ENCODE data around the gene SORL1. TPM values are rescaled to one million over a fixed set of nuclear protein-coding genes. Genes with fewer than 3 reads are reported as not detected.

The SORL1 gene
- polyA plus RNA-seq, 1 donor from 2014 or later, result 6.5 TPM

DNA sequence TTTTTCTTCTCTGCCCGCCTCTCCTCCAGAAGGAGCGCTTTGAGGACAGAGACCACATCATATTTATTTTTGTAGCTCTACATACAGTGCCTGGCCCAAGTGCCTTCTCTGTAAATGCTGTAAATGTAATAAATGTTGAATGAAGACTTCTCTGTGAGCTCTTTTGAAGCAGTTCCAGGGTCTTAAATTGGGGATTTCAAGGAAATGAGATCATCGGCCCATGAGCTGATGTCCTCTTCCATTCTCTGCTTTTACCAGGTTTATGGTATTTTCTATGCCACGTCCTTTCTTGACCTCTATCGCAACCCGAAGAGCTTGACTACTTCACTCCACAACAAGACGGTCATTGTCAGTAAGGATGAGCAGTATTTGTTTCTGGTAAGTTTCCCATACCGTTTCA, 166.4 kb downstream of the SORL1 start:
- Histone ChIP-seq H3K9me2 (ENCODE audit: insufficient read depth, low read length) (no peaks in the 10 kb centered on the region), H3K27ac (ENCODE audit: low read length) (no peak overlapping the region), H2AFZ (ENCODE audit: low read depth, low read length) (no peak overlapping the region), H3K9me3 (ENCODE audit: low read length) (no peaks in the 10 kb centered on the region), H3K4me3 (ENCODE audit: low read length) (no peak overlapping the region), H4K20me1 (ENCODE audit: insufficient read depth) (no peaks in the 10 kb centered on the region), H3K79me2 (replicated peaks; ENCODE audit: insufficient read depth, low read length) (no peaks in the 10 kb centered on the region), H3F3A (ENCODE audit: insufficient read depth, low read length, poor library complexity, severe bottlenecking) (no peaks in the 10 kb centered on the region), H3K27me3 (ENCODE audit: insufficient read depth, low read depth, low read length) (no peaks in the 10 kb centered on the region), H3K36me3 (ENCODE audit: insufficient read depth, low read length) (no peaks in the 10 kb centered on the region), H3K4me2 (ENCODE audit: low read length) (no peak overlapping the region), H3K9ac (ENCODE audit: low read length) (no peak overlapping the region)
- TF ChIP-seq SMC3 (conservative IDR thresholded peaks at IDR 0.05; ENCODE audit: poor library complexity) (no peak), EZH2 (IDR thresholded peaks at IDR 0.05; ENCODE audit: borderline replicate concordance, insufficient read depth, low read length, poor library complexity, severe bottlenecking) (no peak), RAD21 (conservative IDR thresholded peaks at IDR 0.05) (no peak), EP300 (conservative IDR thresholded peaks at IDR 0.05; ENCODE audit: poor library complexity, severe bottlenecking) (no peak)

DNA sequence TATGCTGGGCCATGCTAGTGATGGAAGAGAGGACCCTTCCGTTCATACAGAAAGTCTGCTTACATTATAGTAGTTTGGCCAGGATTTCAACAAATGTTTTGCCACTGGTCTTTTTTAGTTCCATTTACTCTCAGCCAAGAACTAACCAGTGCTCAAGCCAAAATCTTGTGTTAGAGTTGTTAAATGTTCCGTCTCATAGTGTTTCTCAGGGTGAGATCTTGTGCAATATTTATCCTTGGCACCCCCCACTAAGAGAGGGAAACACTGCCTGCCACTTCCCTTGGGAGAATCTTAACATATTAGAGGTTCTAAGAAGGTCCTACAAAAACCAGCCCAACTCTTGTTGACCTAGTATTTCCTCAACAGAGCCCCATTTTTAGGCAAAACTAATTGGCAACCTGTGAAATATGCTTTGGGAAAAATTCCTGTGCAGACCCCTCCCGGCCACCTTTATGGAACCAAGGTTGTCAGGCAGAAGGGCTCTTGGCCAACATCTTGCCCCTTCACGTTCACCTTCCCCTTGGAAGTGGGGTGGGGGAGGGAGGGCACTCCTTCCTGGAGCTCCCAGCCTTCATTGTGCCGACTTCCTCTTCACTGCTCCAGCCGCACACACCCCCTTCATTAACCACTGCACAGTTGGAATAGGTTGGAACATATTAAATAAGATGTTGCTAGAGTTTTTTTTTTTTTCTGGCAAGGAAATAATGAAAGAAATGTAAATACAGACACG, 173.8 kb downstream of the SORL1 start:
- no peak overlapping the region for H3K4me2 ChIP-seq (ENCODE audit: low read length)
- no peaks in the 10 kb centered on the region for H3F3A ChIP-seq (ENCODE audit: insufficient read depth, low read length, poor library complexity, severe bottlenecking)
- no peak overlapping the region for H3K4me3 ChIP-seq (ENCODE audit: low read length)
- no peaks in the 10 kb centered on the region for H3K27me3 ChIP-seq (ENCODE audit: insufficient read depth, low read depth, low read length)
- H4K20me1 ChIP-seq (ENCODE audit: insufficient read depth), result no peaks in the 10 kb centered on the region
- no peaks in the 10 kb centered on the region for H3K9me3 ChIP-seq (ENCODE audit: low read length)
- TF ChIP-seq RAD21 (conservative IDR thresholded peaks at IDR 0.05), result no peak
- no peak for TF ChIP-seq EP300 (conservative IDR thresholded peaks at IDR 0.05; ENCODE audit: poor library complexity, severe bottlenecking)
- TF ChIP-seq TAF1 (IDR thresholded peaks at IDR 0.05; ENCODE audit: low read depth), result no peak
- TF ChIP-seq, protein P1, sequence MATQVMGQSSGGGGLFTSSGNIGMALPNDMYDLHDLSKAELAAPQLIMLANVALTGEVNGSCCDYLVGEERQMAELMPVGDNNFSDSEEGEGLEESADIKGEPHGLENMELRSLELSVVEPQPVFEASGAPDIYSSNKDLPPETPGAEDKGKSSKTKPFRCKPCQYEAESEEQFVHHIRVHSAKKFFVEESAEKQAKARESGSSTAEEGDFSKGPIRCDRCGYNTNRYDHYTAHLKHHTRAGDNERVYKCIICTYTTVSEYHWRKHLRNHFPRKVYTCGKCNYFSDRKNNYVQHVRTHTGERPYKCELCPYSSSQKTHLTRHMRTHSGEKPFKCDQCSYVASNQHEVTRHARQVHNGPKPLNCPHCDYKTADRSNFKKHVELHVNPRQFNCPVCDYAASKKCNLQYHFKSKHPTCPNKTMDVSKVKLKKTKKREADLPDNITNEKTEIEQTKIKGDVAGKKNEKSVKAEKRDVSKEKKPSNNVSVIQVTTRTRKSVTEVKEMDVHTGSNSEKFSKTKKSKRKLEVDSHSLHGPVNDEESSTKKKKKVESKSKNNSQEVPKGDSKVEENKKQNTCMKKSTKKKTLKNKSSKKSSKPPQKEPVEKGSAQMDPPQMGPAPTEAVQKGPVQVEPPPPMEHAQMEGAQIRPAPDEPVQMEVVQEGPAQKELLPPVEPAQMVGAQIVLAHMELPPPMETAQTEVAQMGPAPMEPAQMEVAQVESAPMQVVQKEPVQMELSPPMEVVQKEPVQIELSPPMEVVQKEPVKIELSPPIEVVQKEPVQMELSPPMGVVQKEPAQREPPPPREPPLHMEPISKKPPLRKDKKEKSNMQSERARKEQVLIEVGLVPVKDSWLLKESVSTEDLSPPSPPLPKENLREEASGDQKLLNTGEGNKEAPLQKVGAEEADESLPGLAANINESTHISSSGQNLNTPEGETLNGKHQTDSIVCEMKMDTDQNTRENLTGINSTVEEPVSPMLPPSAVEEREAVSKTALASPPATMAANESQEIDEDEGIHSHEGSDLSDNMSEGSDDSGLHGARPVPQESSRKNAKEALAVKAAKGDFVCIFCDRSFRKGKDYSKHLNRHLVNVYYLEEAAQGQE (IDR thresholded peaks at IDR 0.05; ENCODE audit: borderline replicate concordance), result no peak
- no peaks in the 10 kb centered on the region for H3K9me2 ChIP-seq (ENCODE audit: insufficient read depth, low read length)
- H3K9ac ChIP-seq (ENCODE audit: low read length), result no peak overlapping the region
- H2AFZ ChIP-seq (ENCODE audit: low read depth, low read length), result no peak overlapping the region
- no peaks in the 10 kb centered on the region for H3K79me2 ChIP-seq (replicated peaks; ENCODE audit: insufficient read depth, low read length)
- H3K36me3 ChIP-seq (ENCODE audit: insufficient read depth, low read length), result no peaks in the 10 kb centered on the region
- no peak overlapping the region for H3K27ac ChIP-seq (ENCODE audit: low read length)

DNA sequence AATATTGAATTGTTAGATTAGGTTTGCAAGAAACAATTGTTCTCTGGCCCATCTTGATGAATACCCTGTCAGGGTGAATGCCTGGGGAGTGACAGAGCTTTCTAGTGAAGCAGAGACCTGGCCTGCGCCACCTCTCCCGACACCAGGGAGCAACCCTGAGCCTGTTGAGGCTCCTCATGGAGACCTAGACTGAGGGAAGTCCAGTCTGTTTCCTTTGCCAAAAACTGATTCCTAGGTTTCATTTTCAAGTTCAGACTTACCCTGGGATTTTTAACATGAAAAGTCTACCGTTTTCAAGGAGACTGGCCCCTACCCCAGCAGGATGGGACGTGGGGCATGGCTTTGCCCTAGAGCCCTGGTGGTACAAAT, 174.4 kb downstream of the SORL1 start:
- TF ChIP-seq POLR2AphosphoS5 (IDR thresholded peaks at IDR 0.05) (no peak), SMC3 (conservative IDR thresholded peaks at IDR 0.05; ENCODE audit: poor library complexity) (no peak), RAD21 (conservative IDR thresholded peaks at IDR 0.05) (no peak), MXI1 (conservative IDR thresholded peaks at IDR 0.05; ENCODE audit: poor library complexity, severe bottlenecking) (no peak)
- TF ChIP-seq, protein P2, sequence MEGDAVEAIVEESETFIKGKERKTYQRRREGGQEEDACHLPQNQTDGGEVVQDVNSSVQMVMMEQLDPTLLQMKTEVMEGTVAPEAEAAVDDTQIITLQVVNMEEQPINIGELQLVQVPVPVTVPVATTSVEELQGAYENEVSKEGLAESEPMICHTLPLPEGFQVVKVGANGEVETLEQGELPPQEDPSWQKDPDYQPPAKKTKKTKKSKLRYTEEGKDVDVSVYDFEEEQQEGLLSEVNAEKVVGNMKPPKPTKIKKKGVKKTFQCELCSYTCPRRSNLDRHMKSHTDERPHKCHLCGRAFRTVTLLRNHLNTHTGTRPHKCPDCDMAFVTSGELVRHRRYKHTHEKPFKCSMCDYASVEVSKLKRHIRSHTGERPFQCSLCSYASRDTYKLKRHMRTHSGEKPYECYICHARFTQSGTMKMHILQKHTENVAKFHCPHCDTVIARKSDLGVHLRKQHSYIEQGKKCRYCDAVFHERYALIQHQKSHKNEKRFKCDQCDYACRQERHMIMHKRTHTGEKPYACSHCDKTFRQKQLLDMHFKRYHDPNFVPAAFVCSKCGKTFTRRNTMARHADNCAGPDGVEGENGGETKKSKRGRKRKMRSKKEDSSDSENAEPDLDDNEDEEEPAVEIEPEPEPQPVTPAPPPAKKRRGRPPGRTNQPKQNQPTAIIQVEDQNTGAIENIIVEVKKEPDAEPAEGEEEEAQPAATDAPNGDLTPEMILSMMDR (IDR thresholded peaks at IDR 0.05; ENCODE audit: poor library complexity, severe bottlenecking), result no peak
- TF ChIP-seq, protein P1 (IDR thresholded peaks at IDR 0.05; ENCODE audit: borderline replicate concordance), result no peak
- Histone ChIP-seq H3K27me3 (ENCODE audit: insufficient read depth, low read depth, low read length) (no peaks in the 10 kb centered on the region), H4K20me1 (ENCODE audit: insufficient read depth) (no peaks in the 10 kb centered on the region), H3K79me2 (replicated peaks; ENCODE audit: insufficient read depth, low read length) (no peaks in the 10 kb centered on the region), H3K9me3 (ENCODE audit: low read length) (no peaks in the 10 kb centered on the region), H3K9me2 (ENCODE audit: insufficient read depth, low read length) (no peaks in the 10 kb centered on the region), H3K4me2 (ENCODE audit: low read length) (no peak overlapping the region), H3K4me3 (ENCODE audit: low read length) (no peak overlapping the region), H3K27ac (ENCODE audit: low read length) (no peak overlapping the region), H3F3A (ENCODE audit: insufficient read depth, low read length, poor library complexity, severe bottlenecking) (no peaks in the 10 kb centered on the region), H3K36me3 (ENCODE audit: insufficient read depth, low read length) (no peaks in the 10 kb centered on the region), H3K9ac (ENCODE audit: low read length) (no peak overlapping the region), H2AFZ (ENCODE audit: low read depth, low read length) (no peak overlapping the region)

Measured in neural cell (in vitro differentiated cells).